Stimulated activated CD8-positive, alpha-beta memory T cell treated with anti-CD3 and anti-CD28 coated beads, Interleukin-12 subunit alpha, Interleukin-12 subunit beta, amount 100 ng/mL, for 24 hours (primary cell): ENCODE data around the gene NCOA1.
"Not testable (repeated sequence)": the region's sequence is repeated elsewhere in the genome, so short reads cannot be mapped to it uniquely, and the experiment has no call there.

Source experiments
- DNase-seq: peaks from one replicate; pipeline ENCODE4 v3.0.0-alpha.2; 2020; ENCODE audit errors: extremely low read depth

The NCOA1 gene

GRCh38 chr2:24626131-24626530 lies 135.1 kb downstream of the NCOA1 start:
- DNase-seq = no peak

- DNase-seq = no peak
Measured at GRCh38 chr2:24628746-24629145, 137.7 kb downstream of the NCOA1 start.

GRCh38 chr2:24632172-24632571 lies 141.1 kb downstream of the NCOA1 start:
- no peak for DNase-seq

- no peak for DNase-seq
Measured at GRCh38 chr2:24635181-24635580, 144.1 kb downstream of the NCOA1 start.

DNA sequence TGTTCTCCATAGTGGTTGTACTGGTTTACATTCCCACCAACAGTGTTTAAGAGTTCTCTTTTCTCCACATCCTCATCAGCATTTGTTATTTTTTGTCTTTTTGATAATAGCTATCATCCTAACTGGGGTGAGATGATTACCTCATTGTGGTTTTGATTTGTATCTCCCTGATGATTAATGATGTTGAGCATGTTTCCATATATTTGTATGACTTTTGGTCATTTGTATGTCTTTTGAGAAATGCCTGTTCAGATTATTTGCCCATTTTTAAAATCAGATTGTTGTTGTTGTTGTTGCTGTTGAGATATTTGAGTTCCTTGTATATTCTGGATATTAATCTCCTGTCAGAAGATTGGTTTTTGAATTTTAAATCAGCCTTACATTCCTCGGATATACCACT lies 147.5 kb downstream of the NCOA1 start:
- DNase-seq = no peak

GRCh38 chr2:24642351-24642750 lies 151.3 kb downstream of the NCOA1 start:
- DNase-seq = no peak

DNA sequence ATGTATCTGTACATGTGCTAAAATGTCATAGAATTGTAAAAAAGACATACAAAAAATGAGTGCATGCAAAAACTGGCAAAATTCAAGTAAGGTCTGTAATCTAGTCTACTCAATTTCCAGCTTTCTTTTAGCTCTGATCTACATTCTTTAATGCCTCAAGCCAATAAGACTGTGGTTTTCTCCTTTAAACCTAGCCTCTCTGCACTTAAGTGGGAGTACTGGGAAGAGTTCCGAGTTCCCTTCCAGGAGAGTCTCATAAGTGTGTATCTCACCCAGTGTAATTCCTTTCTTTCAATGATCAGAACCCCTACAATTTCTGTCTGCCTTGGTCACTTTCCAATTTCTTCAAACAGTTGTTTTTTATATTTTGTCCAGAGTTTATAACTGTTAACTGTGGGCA lies 152.0 kb downstream of the NCOA1 start:
- no peak for DNase-seq

GRCh38 chr2:24644032-24644431 lies 153.0 kb downstream of the NCOA1 start:
- no peak for DNase-seq

- no peak for DNase-seq
Measured at GRCh38 chr2:24650997-24651642, 160.1 kb downstream of the NCOA1 start.

DNA sequence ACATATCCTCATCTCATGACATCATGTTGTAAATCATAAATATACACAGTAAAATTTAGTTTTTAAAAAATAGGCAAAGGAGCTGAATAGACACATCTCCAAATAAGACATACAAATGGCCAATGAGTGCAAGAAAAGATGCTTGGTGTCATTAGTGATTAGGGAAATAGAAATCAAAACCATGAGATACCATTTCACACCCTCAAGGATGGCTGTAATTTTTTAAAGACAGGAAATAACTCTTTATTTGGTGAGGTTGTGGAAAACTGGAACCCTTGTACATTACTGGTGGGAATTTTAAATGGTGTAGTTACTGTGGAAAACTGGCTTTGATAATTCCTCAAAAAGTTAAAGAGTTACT lies 160.6 kb downstream of the NCOA1 start:
- DNase-seq = no peak

DNA sequence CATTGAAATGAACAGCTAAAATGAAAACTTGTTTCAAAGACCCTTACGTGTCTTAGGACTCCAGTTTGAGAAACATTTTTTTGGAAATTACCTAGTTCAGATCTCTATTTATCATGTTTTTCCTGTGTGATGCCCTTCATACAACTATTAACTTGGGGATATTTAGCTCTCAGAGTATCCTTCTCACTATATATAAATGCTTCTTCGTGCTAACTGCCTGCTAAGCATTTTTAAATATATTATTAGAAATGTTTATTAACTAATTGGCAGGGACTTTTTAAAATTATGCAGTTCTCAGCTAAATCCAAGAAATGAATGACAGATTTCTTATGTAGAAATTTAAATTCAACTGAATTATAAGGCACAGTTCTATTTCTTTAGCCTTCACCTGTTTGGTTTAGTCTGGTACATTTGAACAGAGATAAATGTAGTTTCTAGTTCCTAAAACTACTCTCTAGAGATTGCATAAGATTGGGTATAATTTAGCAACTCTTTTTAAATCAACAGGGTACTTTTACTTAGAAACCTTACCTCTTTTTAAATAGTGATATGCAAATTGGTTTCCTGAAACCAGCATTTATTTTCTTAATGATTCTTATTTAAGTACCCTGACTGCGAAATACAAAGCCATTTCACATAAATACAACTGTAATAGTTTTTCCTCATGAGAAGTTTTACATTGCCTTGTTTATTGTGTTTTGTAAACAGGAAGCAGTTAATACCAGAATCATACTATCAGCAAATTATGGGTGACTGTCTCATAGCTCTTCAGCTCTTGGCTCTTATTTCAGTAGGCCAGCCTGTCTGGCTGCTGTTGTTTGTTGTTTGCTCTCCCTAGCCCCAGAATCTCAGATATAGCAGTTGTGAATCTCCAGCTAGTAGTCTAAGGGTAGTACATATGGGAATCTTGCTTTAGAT lies 161.5 kb downstream of the NCOA1 start:
- no peak for DNase-seq

GRCh38 chr2:24657818-24658217 lies 166.8 kb downstream of the NCOA1 start:
- DNase-seq = no peak

- DNase-seq = no peak
Measured at GRCh38 chr2:24658531-24659202, 167.6 kb downstream of the NCOA1 start.

DNA sequence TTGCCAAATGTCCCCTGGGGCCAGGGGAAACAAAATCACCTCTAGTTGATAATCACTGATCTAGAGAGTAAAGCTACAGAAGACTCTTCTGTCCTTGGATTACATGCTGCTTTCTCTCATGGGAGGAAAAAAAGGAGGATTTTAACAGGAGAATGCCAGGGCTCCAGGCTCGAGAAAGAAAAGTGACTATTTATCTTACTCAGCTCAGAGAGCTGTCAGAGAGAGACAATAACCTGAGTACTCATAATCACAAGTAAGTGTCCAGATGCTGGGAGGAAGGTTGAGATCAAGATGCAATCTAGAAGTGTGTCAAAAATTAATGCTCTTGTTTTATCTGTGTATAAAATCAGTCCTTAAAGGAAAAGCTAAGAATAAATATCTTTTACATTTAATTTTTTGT lies 168.8 kb downstream of the NCOA1 start:
- DNase-seq = no peak

- no peak for DNase-seq
Measured at GRCh38 chr2:24667542-24667941, 176.5 kb downstream of the NCOA1 start.

DNA sequence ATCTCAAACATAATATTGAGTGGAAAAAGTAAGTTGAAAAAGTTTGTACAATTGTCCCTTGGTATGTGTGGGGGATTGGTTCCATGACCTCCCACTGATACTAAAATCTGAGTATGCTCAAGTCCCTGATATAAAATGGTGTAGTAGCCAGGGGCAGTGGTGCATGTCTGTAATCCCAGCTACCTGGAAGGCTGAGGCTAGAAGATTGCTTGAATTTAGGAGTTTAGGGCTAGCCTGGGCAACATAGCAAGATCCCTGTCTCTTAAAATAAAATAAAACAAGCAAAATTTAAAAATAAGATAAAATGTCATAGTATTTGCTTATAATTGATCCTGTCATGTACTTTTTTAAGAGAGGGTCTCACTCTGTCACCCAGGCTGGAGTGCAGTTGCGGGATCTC lies 180.2 kb downstream of the NCOA1 start:
- DNase-seq = no peak

DNA sequence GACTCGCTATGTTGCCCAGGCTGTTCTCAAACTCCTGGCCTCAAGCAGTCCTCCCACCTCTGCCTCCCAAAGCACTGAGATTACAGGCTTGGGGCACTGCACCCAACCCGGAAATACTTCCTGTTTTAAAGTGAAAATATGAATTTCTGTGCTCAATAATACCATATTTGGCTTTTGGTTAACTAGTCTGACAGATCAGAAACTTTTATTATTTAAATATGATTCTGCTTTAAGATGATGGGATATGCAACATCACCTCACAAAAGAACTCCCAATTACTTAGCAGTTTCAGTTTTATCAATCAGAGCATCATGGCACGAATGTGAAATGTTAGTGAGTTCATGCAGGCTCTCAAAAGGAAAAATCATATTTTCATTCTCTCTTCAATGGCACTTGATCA lies 181.5 kb downstream of the NCOA1 start:
- no peak for DNase-seq

DNA sequence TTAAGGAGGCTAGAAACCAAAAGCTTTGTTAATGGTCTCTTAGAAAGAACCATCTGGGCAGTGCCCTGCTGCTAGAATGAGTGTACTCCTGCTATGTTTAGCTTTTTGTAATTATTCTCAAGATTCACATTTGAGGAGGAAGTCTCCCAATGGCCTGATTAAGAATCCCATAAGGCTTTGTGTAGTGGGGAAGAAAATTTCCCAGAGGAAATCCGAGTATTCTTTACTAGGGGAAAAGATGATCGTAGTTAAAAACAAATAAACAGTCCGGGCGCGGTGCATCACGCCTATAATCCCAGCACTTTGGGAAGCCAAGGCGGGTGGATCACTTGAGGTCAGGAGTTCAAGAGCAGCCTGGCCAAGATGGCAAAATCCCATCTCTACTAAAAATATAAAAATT lies 184.3 kb downstream of the NCOA1 start:
- DNase-seq = no peak

- DNase-seq = no peak
Measured at GRCh38 chr2:24676493-24676892, 185.4 kb downstream of the NCOA1 start.

DNA sequence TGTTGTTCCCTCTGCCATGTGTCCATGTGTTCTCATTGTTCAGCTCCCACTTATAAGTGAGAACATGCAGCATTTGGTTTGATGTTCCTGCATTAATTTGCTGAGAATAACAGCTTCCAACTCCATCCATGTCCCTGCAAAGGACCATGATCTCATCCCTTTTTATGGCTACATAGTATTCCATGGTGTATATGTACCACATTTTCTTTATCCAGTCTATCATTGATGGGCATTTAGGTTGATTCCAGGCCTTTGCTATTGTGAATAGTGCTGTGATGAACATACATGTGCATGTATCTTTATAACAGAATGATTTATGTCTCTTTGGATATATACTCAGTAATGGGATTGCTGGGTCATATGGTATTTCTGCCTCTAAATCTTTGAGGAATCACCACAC lies 187.0 kb downstream of the NCOA1 start:
- DNase-seq = not testable (repeated sequence)

- DNase-seq = no peak
Measured at GRCh38 chr2:24680196-24680595, 189.1 kb downstream of the NCOA1 start.

DNA sequence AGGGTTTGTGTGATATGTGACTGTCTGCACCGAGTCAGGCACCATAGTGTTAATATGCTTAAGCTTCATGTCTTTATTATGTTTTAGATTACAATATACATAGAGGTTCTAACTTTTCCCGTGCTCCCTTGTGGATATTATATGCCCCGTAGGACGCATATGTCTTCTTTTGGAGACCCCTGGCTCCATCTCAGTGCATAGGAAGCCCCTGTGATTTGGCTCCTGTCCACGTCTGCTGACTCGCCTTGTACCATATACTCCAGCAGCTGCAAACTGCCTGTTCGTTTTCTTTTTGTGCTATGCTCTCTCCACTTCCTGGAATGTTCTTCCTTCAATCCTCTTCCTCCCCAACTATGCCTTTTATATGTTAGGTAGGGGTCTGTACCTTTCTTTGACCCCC lies 191.2 kb downstream of the NCOA1 start:
- DNase-seq = no peak

DNA sequence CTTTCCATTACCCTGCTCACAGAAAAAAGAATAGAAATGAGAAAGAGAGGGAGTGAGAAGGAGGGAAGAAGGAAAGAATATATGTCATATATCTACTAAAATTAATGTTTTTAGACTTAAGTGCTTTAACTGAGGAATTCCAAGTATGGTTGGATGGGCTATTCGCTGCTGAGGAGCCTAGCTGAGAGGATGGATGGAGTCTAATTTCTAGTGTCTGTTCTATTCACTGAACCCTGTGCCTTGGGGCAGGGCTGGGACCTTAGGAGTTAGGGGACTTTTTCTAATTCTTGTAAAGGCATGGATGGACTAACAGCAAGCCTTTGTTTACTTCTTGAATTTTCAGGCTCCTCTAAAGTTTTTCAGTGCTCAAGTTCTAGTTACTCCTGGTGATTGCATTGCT lies 192.4 kb downstream of the NCOA1 start:
- no peak for DNase-seq
